ENCODE results near the gene STK11IP.

- no peak for TF ChIP-seq POLR2A (IDR thresholded peaks at IDR 0.05; ENCODE audit: low read depth, low read length)
- TF ChIP-seq RAD21 (IDR thresholded peaks at IDR 0.05; ENCODE audit: low read length) = no peak
- TF ChIP-seq, protein P1, sequence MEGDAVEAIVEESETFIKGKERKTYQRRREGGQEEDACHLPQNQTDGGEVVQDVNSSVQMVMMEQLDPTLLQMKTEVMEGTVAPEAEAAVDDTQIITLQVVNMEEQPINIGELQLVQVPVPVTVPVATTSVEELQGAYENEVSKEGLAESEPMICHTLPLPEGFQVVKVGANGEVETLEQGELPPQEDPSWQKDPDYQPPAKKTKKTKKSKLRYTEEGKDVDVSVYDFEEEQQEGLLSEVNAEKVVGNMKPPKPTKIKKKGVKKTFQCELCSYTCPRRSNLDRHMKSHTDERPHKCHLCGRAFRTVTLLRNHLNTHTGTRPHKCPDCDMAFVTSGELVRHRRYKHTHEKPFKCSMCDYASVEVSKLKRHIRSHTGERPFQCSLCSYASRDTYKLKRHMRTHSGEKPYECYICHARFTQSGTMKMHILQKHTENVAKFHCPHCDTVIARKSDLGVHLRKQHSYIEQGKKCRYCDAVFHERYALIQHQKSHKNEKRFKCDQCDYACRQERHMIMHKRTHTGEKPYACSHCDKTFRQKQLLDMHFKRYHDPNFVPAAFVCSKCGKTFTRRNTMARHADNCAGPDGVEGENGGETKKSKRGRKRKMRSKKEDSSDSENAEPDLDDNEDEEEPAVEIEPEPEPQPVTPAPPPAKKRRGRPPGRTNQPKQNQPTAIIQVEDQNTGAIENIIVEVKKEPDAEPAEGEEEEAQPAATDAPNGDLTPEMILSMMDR (conservative IDR thresholded peaks at IDR 0.05; ENCODE audit: low read depth, low read length) = no peak
- TF ChIP-seq CEBPB (IDR thresholded peaks at IDR 0.05; ENCODE audit: low read depth, low read length) = no peak
- no peak for TF ChIP-seq CHD1 (IDR thresholded peaks at IDR 0.05; ENCODE audit: low read depth, low read length)
These were observed 48.2 kb downstream of the STK11IP start for GRCh38 chr2:219645631-219646527.

Data from IMR-90 (cell line).